ENCODE data around the gene ABCB1. TPM values are rescaled to one million over a fixed set of nuclear protein-coding genes. Genes with fewer than 3 reads are reported as not detected.

The ABCB1 gene
- total and polyA plus RNA-seq, 2 of the 13 experiments (the other 11 are each of a cell fraction or from before 2014, with no cell fraction given), result 42.8 to 52.6 TPM

DNA sequence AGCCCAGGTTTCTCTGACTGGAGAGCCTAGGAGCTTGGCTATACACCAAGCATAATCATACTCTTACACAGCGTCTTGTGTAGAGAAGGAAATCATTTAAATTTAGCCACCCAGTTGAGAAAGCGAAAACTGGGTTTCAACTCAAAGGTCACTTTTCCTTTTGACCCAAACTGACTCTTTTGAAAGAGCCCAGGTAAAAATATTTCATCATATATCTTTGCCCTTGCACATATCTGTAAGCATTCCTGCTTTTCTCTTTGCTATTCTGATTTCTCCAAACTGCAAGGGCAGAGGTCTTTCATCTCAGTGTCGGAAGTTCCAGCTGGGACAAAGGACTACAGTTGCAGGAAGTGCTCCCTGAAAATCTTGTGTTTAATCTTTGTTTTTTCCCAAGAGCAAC, 103.2 kb downstream of the ABCB1 start (continued):
- TF ChIP-seq, protein P1, sequence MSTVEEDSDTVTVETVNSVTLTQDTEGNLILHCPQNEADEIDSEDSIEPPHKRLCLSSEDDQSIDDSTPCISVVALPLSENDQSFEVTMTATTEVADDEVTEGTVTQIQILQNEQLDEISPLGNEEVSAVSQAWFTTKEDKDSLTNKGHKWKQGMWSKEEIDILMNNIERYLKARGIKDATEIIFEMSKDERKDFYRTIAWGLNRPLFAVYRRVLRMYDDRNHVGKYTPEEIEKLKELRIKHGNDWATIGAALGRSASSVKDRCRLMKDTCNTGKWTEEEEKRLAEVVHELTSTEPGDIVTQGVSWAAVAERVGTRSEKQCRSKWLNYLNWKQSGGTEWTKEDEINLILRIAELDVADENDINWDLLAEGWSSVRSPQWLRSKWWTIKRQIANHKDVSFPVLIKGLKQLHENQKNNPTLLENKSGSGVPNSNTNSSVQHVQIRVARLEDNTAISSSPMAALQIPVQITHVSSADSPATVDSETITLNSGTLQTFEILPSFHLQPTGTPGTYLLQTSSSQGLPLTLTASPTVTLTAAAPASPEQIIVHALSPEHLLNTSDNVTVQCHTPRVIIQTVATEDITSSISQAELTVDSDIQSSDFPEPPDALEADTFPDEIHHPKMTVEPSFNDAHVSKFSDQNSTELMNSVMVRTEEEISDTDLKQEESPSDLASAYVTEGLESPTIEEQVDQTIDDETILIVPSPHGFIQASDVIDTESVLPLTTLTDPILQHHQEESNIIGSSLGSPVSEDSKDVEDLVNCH (CRISPR knock-in tag; IDR thresholded peaks at IDR 0.05), result no peak
- TF ChIP-seq SMC3 (IDR thresholded peaks at IDR 0.05; ENCODE audit: low read length) (0 out of 2 replicates have a peak, but pooled peaks have one; percentile 11), ZNF121 (CRISPR knock-in tag; IDR thresholded peaks at IDR 0.05) (no peak), ELF4 (CRISPR knock-in tag; IDR thresholded peaks at IDR 0.05; ENCODE audit: borderline replicate concordance) (no peak), ZNF329 (CRISPR knock-in tag; IDR thresholded peaks at IDR 0.05; ENCODE audit: low read depth) (no peak), JUNB (CRISPR knock-in tag; IDR thresholded peaks at IDR 0.05; ENCODE audit: borderline replicate concordance) (no peak), AGO2 (optimal IDR thresholded peaks at IDR 0.05; ENCODE audit: low read depth, low read length) (no peak), ETV5 (CRISPR knock-in tag; IDR thresholded peaks at IDR 0.05; ENCODE audit: borderline replicate concordance) (peak; percentile 62; the same call in 1 of the 2 replicates), ZNF644 (CRISPR knock-in tag; IDR thresholded peaks at IDR 0.05; ENCODE audit: low read depth) (0 out of 2 replicates have a peak, but pooled peaks have one; percentile 50), ZNF205 (CRISPR knock-in tag; IDR thresholded peaks at IDR 0.05) (no peak), ZNF615 (CRISPR knock-in tag; IDR thresholded peaks at IDR 0.05; ENCODE audit: borderline replicate concordance) (no peak), AGO1 (IDR thresholded peaks at IDR 0.05; ENCODE audit: low read depth, low read length, poor library complexity, severe bottlenecking) (no peak), NR1H2 (CRISPR knock-in tag; IDR thresholded peaks at IDR 0.05; ENCODE audit: borderline replicate concordance, low read depth) (no peak), GZF1 (CRISPR knock-in tag; IDR thresholded peaks at IDR 0.05) (no peak), TRIM24 (CRISPR knock-in tag; IDR thresholded peaks at IDR 0.05) (no peak), RFX1 (IDR thresholded peaks at IDR 0.05) (no peak), DPF2 (CRISPR knock-in tag; IDR thresholded peaks at IDR 0.05; ENCODE audit: borderline replicate concordance, low read depth) (peak; percentile 51; the same call in 1 of the 2 replicates), ZNF367 (CRISPR knock-in tag; IDR thresholded peaks at IDR 0.05; ENCODE audit: borderline replicate concordance) (no peak), BCL6 (CRISPR knock-in tag; IDR thresholded peaks at IDR 0.05) (peak; percentile 58), HOXA9 (CRISPR knock-in tag; IDR thresholded peaks at IDR 0.05; ENCODE audit: borderline replicate concordance) (no peak)
- TF ChIP-seq, protein P2, sequence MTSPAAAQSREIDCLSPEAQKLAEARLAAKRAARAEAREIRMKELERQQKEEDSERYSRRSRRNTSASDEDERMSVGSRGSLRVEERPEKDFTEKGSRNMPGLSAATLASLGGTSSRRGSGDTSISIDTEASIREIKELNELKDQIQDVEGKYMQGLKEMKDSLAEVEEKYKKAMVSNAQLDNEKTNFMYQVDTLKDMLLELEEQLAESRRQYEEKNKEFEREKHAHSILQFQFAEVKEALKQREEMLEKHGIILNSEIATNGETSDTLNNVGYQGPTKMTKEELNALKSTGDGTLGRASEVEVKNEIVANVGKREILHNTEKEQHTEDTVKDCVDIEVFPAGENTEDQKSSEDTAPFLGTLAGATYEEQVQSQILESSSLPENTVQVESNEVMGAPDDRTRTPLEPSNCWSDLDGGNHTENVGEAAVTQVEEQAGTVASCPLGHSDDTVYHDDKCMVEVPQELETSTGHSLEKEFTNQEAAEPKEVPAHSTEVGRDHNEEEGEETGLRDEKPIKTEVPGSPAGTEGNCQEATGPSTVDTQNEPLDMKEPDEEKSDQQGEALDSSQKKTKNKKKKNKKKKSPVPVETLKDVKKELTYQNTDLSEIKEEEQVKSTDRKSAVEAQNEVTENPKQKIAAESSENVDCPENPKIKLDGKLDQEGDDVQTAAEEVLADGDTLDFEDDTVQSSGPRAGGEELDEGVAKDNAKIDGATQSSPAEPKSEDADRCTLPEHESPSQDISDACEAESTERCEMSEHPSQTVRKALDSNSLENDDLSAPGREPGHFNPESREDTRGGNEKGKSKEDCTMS (CRISPR knock-in tag; conservative IDR thresholded peaks at IDR 0.05), result no peak
- TF ChIP-seq, protein P3, sequence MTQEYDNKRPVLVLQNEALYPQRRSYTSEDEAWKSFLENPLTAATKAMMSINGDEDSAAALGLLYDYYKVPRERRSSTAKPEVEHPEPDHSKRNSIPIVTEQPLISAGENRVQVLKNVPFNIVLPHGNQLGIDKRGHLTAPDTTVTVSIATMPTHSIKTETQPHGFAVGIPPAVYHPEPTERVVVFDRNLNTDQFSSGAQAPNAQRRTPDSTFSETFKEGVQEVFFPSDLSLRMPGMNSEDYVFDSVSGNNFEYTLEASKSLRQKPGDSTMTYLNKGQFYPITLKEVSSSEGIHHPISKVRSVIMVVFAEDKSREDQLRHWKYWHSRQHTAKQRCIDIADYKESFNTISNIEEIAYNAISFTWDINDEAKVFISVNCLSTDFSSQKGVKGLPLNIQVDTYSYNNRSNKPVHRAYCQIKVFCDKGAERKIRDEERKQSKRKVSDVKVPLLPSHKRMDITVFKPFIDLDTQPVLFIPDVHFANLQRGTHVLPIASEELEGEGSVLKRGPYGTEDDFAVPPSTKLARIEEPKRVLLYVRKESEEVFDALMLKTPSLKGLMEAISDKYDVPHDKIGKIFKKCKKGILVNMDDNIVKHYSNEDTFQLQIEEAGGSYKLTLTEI (CRISPR knock-in tag; conservative IDR thresholded peaks at IDR 0.05), result no peak
- TF ChIP-seq, protein P4, sequence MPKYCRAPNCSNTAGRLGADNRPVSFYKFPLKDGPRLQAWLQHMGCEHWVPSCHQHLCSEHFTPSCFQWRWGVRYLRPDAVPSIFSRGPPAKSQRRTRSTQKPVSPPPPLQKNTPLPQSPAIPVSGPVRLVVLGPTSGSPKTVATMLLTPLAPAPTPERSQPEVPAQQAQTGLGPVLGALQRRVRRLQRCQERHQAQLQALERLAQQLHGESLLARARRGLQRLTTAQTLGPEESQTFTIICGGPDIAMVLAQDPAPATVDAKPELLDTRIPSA (CRISPR knock-in tag; IDR thresholded peaks at IDR 0.05; ENCODE audit: borderline replicate concordance), result no peak
